H9 (cell line): Measurements from ENCODE around the gene WSCD2. TPM values are rescaled to one million over a fixed set of nuclear protein-coding genes. Genes with fewer than 3 reads are reported as not detected.

ENCODE experiments used
- DNase-seq: peaks from one replicate; pipeline ENCODE4 v3.0.0-alpha.2; 2017
- H2AFZ ChIP-seq: one replicate; pipeline ENCODE4 v1.6.1; 2013; ENCODE audit warnings: mild to moderate bottlenecking, low read length, control low read depth, moderate library complexity
- H2AK5ac ChIP-seq: 2 replicates; pipeline ENCODE4 v1.6.1; 2013; ENCODE audit warnings: low read length, control low read depth, mixed read lengths; ENCODE audit not compliant: insufficient read length
- H2BK120ac ChIP-seq: one replicate; pipeline ENCODE4 v1.6.1; 2013; ENCODE audit warnings: low read depth, mild to moderate bottlenecking, low read length, control low read depth, inconsistent platforms; ENCODE audit not compliant: poor library complexity, severe bottlenecking
- H2BK12ac ChIP-seq: 2 replicates; pipeline ENCODE4 v1.6.1; 2013; ENCODE audit warnings: low read length, control low read depth, mixed read lengths, low read depth; ENCODE audit not compliant: insufficient read length
- H2BK15ac ChIP-seq: 2 replicates; pipeline ENCODE4 v1.6.1; 2013; ENCODE audit warnings: low read depth, low read length, control low read depth
- H2BK20ac ChIP-seq: one replicate; pipeline ENCODE4 v1.6.1; 2013; ENCODE audit warnings: low read depth, mild to moderate bottlenecking, low read length, control low read depth, inconsistent platforms; ENCODE audit not compliant: poor library complexity, severe bottlenecking
- H2BK5ac ChIP-seq: 2 replicates; pipeline ENCODE4 v1.6.1; 2013; ENCODE audit warnings: low read length, control low read depth, mixed read lengths; ENCODE audit not compliant: insufficient read length
- H3K14ac ChIP-seq: 2 replicates; pipeline ENCODE4 v1.6.1; 2013; ENCODE audit warnings: low read length, control low read depth; ENCODE audit not compliant: insufficient read depth
- H3K18ac ChIP-seq: 2 replicates; pipeline ENCODE4 v1.6.1; 2013; ENCODE audit warnings: low read depth, mild to moderate bottlenecking, mixed read lengths, low read length, control low read depth; ENCODE audit not compliant: insufficient read length
- H3K23ac ChIP-seq: 2 replicates; pipeline ENCODE4 v1.6.1; 2013; ENCODE audit warnings: low read length, control low read depth, mixed read lengths, low read depth; ENCODE audit not compliant: insufficient read length
- H3K23me2 ChIP-seq: 2 replicates; pipeline ENCODE4 v1.6.1; 2013; ENCODE audit warnings: low read depth, mild to moderate bottlenecking, mixed read lengths, low read length, control low read depth; ENCODE audit not compliant: insufficient read length, poor library complexity, severe bottlenecking
- H3K27ac ChIP-seq: 2 replicates; pipeline ENCODE4 v1.5.1; 2013; ENCODE audit warnings: low read length, control low read depth, mixed read lengths, low read depth; ENCODE audit not compliant: insufficient read length
- H3K27me3 ChIP-seq: 2 replicates; pipeline ENCODE4 v1.6.1; 2013; ENCODE audit warnings: low read length, control low read depth, inconsistent platforms; ENCODE audit not compliant: insufficient read depth
- H3K4ac ChIP-seq: 2 replicates; pipeline ENCODE4 v1.6.1; 2013; ENCODE audit warnings: low read depth, mild to moderate bottlenecking, control low read depth, inconsistent platforms, low read length, moderate library complexity
- H3K4me1 ChIP-seq: 2 replicates; pipeline ENCODE4 v1.6.1; 2013; ENCODE audit warnings: low read length, control low read depth, inconsistent platforms; ENCODE audit not compliant: insufficient read depth
- H3K4me2 ChIP-seq: 2 replicates; pipeline ENCODE4 v1.6.1; 2013; ENCODE audit warnings: low read length, control low read depth, mixed read lengths; ENCODE audit not compliant: insufficient read length, insufficient read depth
- H3K56ac ChIP-seq: 2 replicates; pipeline ENCODE4 v1.6.1; 2013; ENCODE audit warnings: low read depth, mild to moderate bottlenecking, mixed read lengths, low read length, control low read depth; ENCODE audit not compliant: insufficient read length
- H3K79me1 ChIP-seq: 2 replicates; pipeline ENCODE4 v1.6.1; 2013; ENCODE audit warnings: low read depth, mild to moderate bottlenecking, moderate library complexity, low read length, control low read depth, inconsistent platforms; ENCODE audit not compliant: insufficient read depth, poor library complexity, severe bottlenecking
- H3K79me2 ChIP-seq: 2 replicates; pipeline ENCODE4 v1.6.1; 2013; ENCODE audit warnings: low read length, control low read depth, inconsistent platforms; ENCODE audit not compliant: insufficient read depth
- H3K9ac ChIP-seq: 2 replicates; pipeline ENCODE4 v1.6.1; 2013; ENCODE audit warnings: low read length, control low read depth, mixed read lengths; ENCODE audit not compliant: insufficient read length; ENCODE audit errors: extremely low read depth
- H3K9me3 ChIP-seq: one replicate; pipeline ENCODE4 v1.6.1; 2013; ENCODE audit warnings: low read depth, low read length, inconsistent platforms; ENCODE audit not compliant: control insufficient read depth
- H3T11ph ChIP-seq: one replicate; pipeline ENCODE4 v1.6.1; 2013; ENCODE audit warnings: mild to moderate bottlenecking, low read length, control low read depth, inconsistent platforms
- H4K20me1 ChIP-seq: one replicate; pipeline ENCODE4 v1.6.1; 2013; ENCODE audit not compliant: control insufficient read depth, insufficient read length, insufficient read depth
- H4K5ac ChIP-seq: 2 replicates; pipeline ENCODE4 v1.6.1; 2013; ENCODE audit warnings: low read depth, mild to moderate bottlenecking, mixed read lengths, low read length, control low read depth; ENCODE audit not compliant: insufficient read length
- H4K8ac ChIP-seq: replicated peaks from 2 replicates; pipeline ENCODE4 v1.6.1; 2013; ENCODE audit warnings: low read length, control low read depth, mixed read lengths, low read depth; ENCODE audit not compliant: insufficient read length
- H4K91ac ChIP-seq: 2 replicates; pipeline ENCODE4 v1.6.1; 2013; ENCODE audit warnings: low read depth, mild to moderate bottlenecking, moderate library complexity, mixed read lengths, low read length, control low read depth; ENCODE audit not compliant: insufficient read length
- H3K27ac Mint-ChIP-seq, 3 experiments: 2 replicates in 2 of 3; 3 replicates in 1 of 3; pipeline ENCODE4 v1.8.0; 2020 to 2021; ENCODE audit warnings: mixed read lengths in 3 of 3, mild to moderate bottlenecking in 1 of 3, moderate library complexity in 1 of 3
- H3K27me3 Mint-ChIP-seq: 2 replicates; pipeline ENCODE4 v1.8.0; 2021; ENCODE audit warnings: low read depth, mild to moderate bottlenecking, moderate library complexity, mixed read lengths
- H3K36me3 Mint-ChIP-seq, 3 experiments: 2 replicates in 2 of 3; 3 replicates in 1 of 3; pipeline ENCODE4 v1.8.0; 2020 to 2021; ENCODE audit warnings: low read depth in 3 of 3, mixed read lengths in 3 of 3; ENCODE audit not compliant: insufficient read depth in 1 of 3
- H3K4me1 Mint-ChIP-seq, 2 experiments: 2 replicates each; pipeline ENCODE4 v1.8.0; 2020; ENCODE audit warnings: mixed read lengths in 2 of 2
- H3K4me3 Mint-ChIP-seq, 2 experiments: 2 replicates in 1 of 2; 3 replicates in 1 of 2; pipeline ENCODE4 v1.8.0; 2020 to 2021; ENCODE audit warnings: mild to moderate bottlenecking in 2 of 2, mixed read lengths in 2 of 2, moderate library complexity in 1 of 2
- H3K9me3 Mint-ChIP-seq, 2 experiments: 2 replicates in 1 of 2; 3 replicates in 1 of 2; pipeline ENCODE4 v1.8.0; 2020; ENCODE audit warnings: mild to moderate bottlenecking in 2 of 2, mixed read lengths in 2 of 2, moderate library complexity in 1 of 2
- CTCF ChIP-seq: fragments of 200-600 bp; sonication (generic); conservative IDR thresholded peaks from 3 replicates; pipeline ENCODE4 v1.8.0; 2021; ENCODE audit warnings: antibody characterized with exemption, mild to moderate bottlenecking
- WGBS: extraction: QIAGEN DNeasy Blood & Tissue Kit; methylation state at CpG from one replicate; pipeline ENCODE4 v1.1.7; 2013; ENCODE audit warnings: missing lambda C conversion rate, low lambda C conversion rate, mixed read lengths; ENCODE audit not compliant: insufficient read length; ENCODE audit errors: extremely low coverage; 5-methylcytosine and 5-hydroxymethylcytosine counted together
- total RNA-seq: library from RNA; stranded (reverse); gene quantifications from 2 replicates; pipeline ENCODE4 v1.2.1, GENCODE V29; 2021

The WSCD2 gene
- total RNA-seq, 1 experiment from 2014 or later: 0.92 TPM

GRCh38 chr12:108162207-108162606, 33.1 kb downstream of the WSCD2 start:
- H3K79me1 ChIP-seq: no peaks in the 10 kb centered on the region
- no peak overlapping the region for H3K23ac ChIP-seq
- Mint-ChIP-seq H3K4me3 (no peak overlapping the region), H3K27me3 (peaks cover 5% of the 10 kb centered on the region), H3K36me3 (peaks cover 0 to 5% (median 0%) of the 10 kb centered on the region in 3 experiments; a peak in 1 of 7 replicates), H3K4me1 (peaks cover 9 to 12% of the 10 kb centered on the region in 2 experiments), H3K27ac (no peak overlapping the region), H3K9me3 (peaks cover 0 to 4% of the 10 kb centered on the region in 2 experiments; a peak in 1 of 5 replicates)
- no peak overlapping the region for H3K4ac ChIP-seq
- H2BK120ac ChIP-seq: no peak overlapping the region
- no peak for DNase-seq
- H4K8ac ChIP-seq: no peak overlapping the region
- H4K5ac ChIP-seq: no peak overlapping the region
- H3K18ac ChIP-seq: no peak overlapping the region
- no peak overlapping the region for H2AFZ ChIP-seq
- no peaks in the 10 kb centered on the region for H3K23me2 ChIP-seq
- no peaks in the 10 kb centered on the region for H3K4me1 ChIP-seq
- H3K9me3 ChIP-seq: no peaks in the 10 kb centered on the region
- no peak overlapping the region for H3T11ph ChIP-seq
- no peaks in the 10 kb centered on the region for H3K27me3 ChIP-seq
- H3K27ac ChIP-seq: no peak overlapping the region
- no peak overlapping the region for H2BK20ac ChIP-seq
- H3K4me2 ChIP-seq: no peak overlapping the region
- H2AK5ac ChIP-seq: no peak overlapping the region
- no peaks in the 10 kb centered on the region for H4K20me1 ChIP-seq
- H3K14ac ChIP-seq: no peak overlapping the region
- H2BK5ac ChIP-seq: no peak overlapping the region
- H4K91ac ChIP-seq: no peak overlapping the region
- H2BK12ac ChIP-seq: no peak overlapping the region
- H3K56ac ChIP-seq: no peak overlapping the region
- TF ChIP-seq CTCF: no peak
- H3K79me2 ChIP-seq: no peaks in the 10 kb centered on the region
- no peak overlapping the region for H3K9ac ChIP-seq
- no CpG with 5 or more reads among the region's 4 CpGs for WGBS
- no peak overlapping the region for H2BK15ac ChIP-seq
